ENCODE data around the gene LHCGR.
"Not testable (repeated sequence)": the region's sequence is repeated elsewhere in the genome, so short reads cannot be mapped to it uniquely, and the experiment has no call there.

The LHCGR gene

GRCh38 chr2:48715042-48715899 is 40.3 kb downstream of the LHCGR start:
- no peak overlapping the region for H3K4me3 ChIP-seq (ENCODE audit: low read length)
- DNase-seq (ENCODE audit: low read depth, low spot score): no peak

GRCh38 chr2:48714245-48714644 is 41.3 kb downstream of the LHCGR start:
- H3K4me3 ChIP-seq (ENCODE audit: low read length): no peak overlapping the region
- DNase-seq (ENCODE audit: low read depth, low spot score): no peak

- H3K4me3 ChIP-seq (ENCODE audit: low read length): no peak overlapping the region
- no peak for DNase-seq (ENCODE audit: low read depth, low spot score)
Measured at GRCh38 chr2:48713647-48714046, 41.9 kb downstream of the LHCGR start.

- H3K4me3 ChIP-seq (ENCODE audit: low read length): no peak overlapping the region
- no peak for DNase-seq (ENCODE audit: low read depth, low spot score)
Measured at GRCh38 chr2:48712151-48712550, 43.4 kb downstream of the LHCGR start.

- H3K4me3 ChIP-seq (ENCODE audit: low read length): no peak overlapping the region
- DNase-seq (ENCODE audit: low read depth, low spot score): no peak
Measured at GRCh38 chr2:48711343-48711742, 44.2 kb downstream of the LHCGR start.

GRCh38 chr2:48709096-48710034 is 46.2 kb downstream of the LHCGR start:
- no peak for DNase-seq (ENCODE audit: low read depth, low spot score)
- no peak overlapping the region for H3K4me3 ChIP-seq (ENCODE audit: low read length)

- no peak overlapping the region for H3K4me3 ChIP-seq (ENCODE audit: low read length)
- peak; percentile 3 for DNase-seq (ENCODE audit: low read depth, low spot score)
Measured at GRCh38 chr2:48707466-48707865, 48.1 kb downstream of the LHCGR start.

GRCh38 chr2:48703621-48704020 is 51.9 kb downstream of the LHCGR start:
- not testable (repeated sequence) for H3K4me3 ChIP-seq (ENCODE audit: low read length); DNase-seq (ENCODE audit: low read depth, low spot score)

- H3K4me3 ChIP-seq (ENCODE audit: low read length): no peak overlapping the region
- no peak for DNase-seq (ENCODE audit: low read depth, low spot score)
Measured at GRCh38 chr2:48699348-48699930, 56.1 kb downstream of the LHCGR start.

DNA sequence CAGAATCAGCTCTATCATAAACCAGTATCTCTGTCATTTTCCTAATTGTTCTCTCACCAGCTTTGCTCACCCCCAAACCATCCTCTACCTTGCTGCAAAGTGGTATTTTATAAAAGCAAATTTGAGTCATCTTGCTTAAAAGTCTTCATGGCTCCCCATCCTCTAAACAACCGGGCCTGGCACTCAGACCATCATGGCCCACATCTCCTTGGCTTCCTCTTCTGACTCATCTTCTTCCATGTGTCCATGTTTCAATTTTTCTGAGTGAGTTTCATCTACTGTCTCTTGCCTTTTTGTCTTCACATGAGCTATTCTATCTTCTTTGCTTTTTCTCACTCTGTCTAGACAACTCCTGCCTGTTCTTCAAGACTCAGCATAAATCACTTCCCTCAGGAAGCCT is 58.6 kb downstream of the LHCGR start:
- H3K4me3 ChIP-seq (ENCODE audit: low read length): no peak overlapping the region
- no peak for DNase-seq (ENCODE audit: low read depth, low spot score)

DNA sequence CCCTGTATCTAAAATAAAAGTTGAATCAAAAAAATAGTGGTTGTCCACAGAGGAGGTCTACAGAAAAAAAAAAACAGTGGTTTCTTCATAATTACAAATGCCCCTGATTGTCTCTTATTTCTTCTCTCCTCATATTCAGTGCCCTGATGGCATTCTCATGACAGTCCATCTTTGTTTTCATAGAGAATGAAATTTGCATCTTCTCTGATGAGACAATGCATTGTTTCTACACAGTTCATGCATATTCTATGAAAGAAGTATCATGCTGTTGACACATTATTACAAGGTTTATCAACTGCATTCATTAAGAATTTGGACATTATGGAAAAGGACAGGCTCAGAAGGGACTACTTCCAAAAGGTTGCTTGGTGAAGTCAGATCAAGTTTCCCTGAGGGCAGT is 59.5 kb downstream of the LHCGR start:
- DNase-seq (ENCODE audit: low read depth, low spot score): no peak
- no peak overlapping the region for H3K4me3 ChIP-seq (ENCODE audit: low read length)

- no peak for DNase-seq (ENCODE audit: low read depth, low spot score)
Measured at GRCh38 chr2:48694149-48694548, 61.4 kb downstream of the LHCGR start.

DNA sequence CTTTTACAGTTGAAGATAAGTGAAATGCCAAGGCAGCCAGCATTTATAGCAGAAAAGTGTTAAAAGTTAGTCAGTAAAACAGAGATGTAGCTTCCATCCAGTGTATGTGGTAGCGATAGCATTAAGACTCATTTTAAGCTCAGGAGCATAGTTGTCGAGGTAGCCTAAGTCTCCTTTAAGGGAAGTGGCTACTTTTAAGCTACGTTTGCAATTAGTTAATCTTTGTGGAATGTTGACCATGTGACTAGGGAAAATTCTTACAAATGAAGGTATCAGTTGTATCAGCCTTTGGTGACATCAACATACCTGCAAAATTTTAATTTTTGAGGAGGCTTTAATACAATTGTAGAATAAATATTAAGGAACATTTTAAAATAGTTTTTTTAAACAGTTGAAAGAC is 61.9 kb downstream of the LHCGR start:
- no peak for DNase-seq (ENCODE audit: low read depth, low spot score)
- no peak overlapping the region for H3K4me3 ChIP-seq (ENCODE audit: low read length)

More at GRCh38 chr2:48694149-48694548, 61.4 kb downstream of the LHCGR start:
- H3K4me3 ChIP-seq (ENCODE audit: low read length): no peak overlapping the region

DNA sequence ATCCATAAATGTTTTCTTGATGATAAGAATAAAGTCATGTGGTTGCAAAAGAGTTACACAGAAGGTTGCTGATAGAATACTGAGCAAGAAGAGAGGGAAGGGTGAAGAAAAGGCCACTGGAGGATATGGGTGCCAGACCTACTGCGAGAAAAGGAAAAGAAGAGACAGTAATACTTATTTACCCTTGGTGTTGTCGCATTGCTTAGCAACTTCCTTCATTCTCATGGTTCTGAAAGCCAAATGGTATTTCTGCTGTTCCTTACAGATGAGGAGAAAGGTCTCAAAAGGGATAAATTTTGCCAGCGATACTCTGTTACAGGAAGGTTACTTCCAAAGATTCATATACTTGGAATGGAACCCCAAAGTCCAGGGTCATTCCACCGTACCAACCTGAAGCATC is 62.5 kb downstream of the LHCGR start:
- no peak for DNase-seq (ENCODE audit: low read depth, low spot score)
- H3K4me3 ChIP-seq (ENCODE audit: low read length): no peak overlapping the region

- DNase-seq (ENCODE audit: low read depth, low spot score): no peak
Measured at GRCh38 chr2:48691935-48692691, 63.4 kb downstream of the LHCGR start.

DNA sequence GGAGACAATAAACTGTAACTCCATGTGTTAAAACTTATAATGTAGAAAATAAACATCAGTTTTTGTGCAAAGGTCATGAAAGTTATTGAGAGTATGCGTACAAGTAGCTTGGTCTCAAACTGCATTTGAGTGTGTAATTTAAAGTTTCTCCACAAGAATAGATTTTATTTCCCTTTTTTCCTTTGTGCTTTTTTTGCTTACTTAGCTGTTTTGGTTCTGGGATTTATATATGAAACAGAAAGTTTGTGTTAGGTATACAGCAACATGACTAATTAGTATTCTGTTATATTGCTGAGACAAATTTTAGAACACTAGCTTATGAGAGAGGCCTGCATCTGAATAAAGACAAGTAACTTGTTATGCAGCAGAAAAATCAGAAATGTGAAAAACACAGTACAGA is 70.4 kb downstream of the LHCGR start:
- no peak for DNase-seq (ENCODE audit: low read depth, low spot score)
- H3K4me3 ChIP-seq (ENCODE audit: low read length): no peak overlapping the region

More at GRCh38 chr2:48691935-48692691, 63.4 kb downstream of the LHCGR start:
- H3K4me3 ChIP-seq (ENCODE audit: low read length): no peak overlapping the region

DNA sequence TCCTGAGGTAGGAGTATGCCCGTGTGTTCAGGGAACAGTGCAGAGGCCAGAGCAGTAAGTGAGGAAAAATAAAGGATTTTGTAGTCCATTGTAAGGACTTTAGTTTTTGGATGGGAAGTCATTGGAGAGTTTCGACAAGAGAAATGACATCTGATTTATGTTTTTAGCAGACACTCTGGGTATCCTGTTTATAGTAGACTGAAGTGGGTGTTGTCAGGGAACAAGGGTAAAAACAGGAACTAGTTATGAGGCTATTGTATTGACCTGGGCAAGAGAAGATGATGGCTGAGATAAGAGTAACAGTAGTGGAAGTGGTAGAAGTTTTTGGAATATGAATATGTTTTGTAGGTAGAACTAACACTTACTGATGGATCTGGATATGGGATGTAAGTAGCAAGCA is 78.1 kb downstream of the LHCGR start:
- no peak overlapping the region for H3K4me3 ChIP-seq (ENCODE audit: low read length)
- no peak for DNase-seq (ENCODE audit: low read depth, low spot score)

DNA sequence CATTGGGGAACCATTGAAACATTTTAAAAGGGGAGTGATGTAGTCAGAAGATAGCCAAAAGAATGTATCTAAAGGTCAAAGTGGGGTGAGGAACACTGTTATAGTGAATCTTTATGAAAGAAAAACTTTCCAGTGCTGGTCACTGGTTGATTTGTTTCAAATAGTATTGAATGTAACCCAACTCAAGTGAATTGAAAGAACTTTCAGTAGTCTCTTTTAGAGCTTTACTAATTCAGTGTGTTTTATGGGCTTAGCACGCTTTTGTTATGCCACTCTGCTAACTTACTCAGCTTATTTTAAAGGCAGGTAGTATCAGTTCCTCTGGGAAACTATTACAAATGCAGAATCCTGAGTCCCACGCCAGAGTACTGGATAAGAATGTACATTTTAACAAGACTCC is 80.6 kb downstream of the LHCGR start:
- no peak overlapping the region for H3K4me3 ChIP-seq (ENCODE audit: low read length)

GRCh38 chr2:48673581-48673980 is 81.9 kb downstream of the LHCGR start:
- no peak overlapping the region for H3K4me3 ChIP-seq (ENCODE audit: low read length)

More for the DNA sequence above, 80.6 kb downstream of the LHCGR start:
- no peak for DNase-seq (ENCODE audit: low read depth, low spot score)

More at GRCh38 chr2:48673581-48673980, 81.9 kb downstream of the LHCGR start:
- DNase-seq (ENCODE audit: low read depth, low spot score): no peak
